IMR-90 (cell line): ENCODE data around the gene PTPRG. TPM values are rescaled to one million over a fixed set of nuclear protein-coding genes. Genes with fewer than 3 reads are reported as not detected.

ENCODE experiments used
- ATAC-seq: fragments of 200-7000 bp; cut with Tn5 transposase; 2 replicates; pipeline ENCODE4 v1.9.1; 2020; ENCODE audit warnings: low read depth, mild to moderate bottlenecking, moderate library complexity
- BruUV-seq: library from RNA; stranded (reverse); fragments of 400-500 nt; replicated peaks from 2 replicates; lab custom pipeline; 2021; lab: Mats Ljungman, UMichigan
- CTCF ChIA-PET: fragments of 300-600 bp; formaldehyde crosslinking; extraction: SDS; loops from one replicate; lab custom pipeline; 2021; ENCODE audit warnings: antibody characterized with exemption; lab: Yijun Ruan, JAX
- POLR2A ChIA-PET: fragments of 300-600 bp; sonication (Branson Sonifier 250); formaldehyde crosslinking; loops from one replicate; lab custom pipeline; 2022; ENCODE audit warnings: antibody characterized with exemption; ENCODE audit not compliant: unreplicated experiment; lab: Charles Lee
- DNase-seq: peaks from one replicate; pipeline ENCODE4 v3.0.0; 2013
- H2AFZ ChIP-seq: replicated peaks from 2 replicates; pipeline ENCODE3; 2013; ENCODE audit warnings: low read length, mild to moderate bottlenecking; ENCODE audit not compliant: poor library complexity
- H2AK5ac ChIP-seq: 2 replicates; pipeline ENCODE4 v1.6.1; 2013; ENCODE audit warnings: low read depth, low read length, inconsistent platforms
- H2AK9ac ChIP-seq: replicated peaks from 2 replicates; pipeline ENCODE3; 2013; ENCODE audit warnings: mild to moderate bottlenecking, low read depth, low read length, moderate library complexity; ENCODE audit not compliant: poor library complexity
- H2BK120ac ChIP-seq: 2 replicates; pipeline ENCODE4 v1.6.1; 2013; ENCODE audit warnings: low read depth, low read length, inconsistent platforms
- H2BK15ac ChIP-seq: 3 replicates; pipeline ENCODE4 v1.6.1; 2013; ENCODE audit warnings: low read depth, low read length, inconsistent platforms
- H2BK20ac ChIP-seq: 2 replicates; pipeline ENCODE4 v1.6.1; 2013; ENCODE audit warnings: low read depth, mild to moderate bottlenecking, inconsistent platforms, low read length, moderate library complexity
- H2BK5ac ChIP-seq: 2 replicates; pipeline ENCODE4 v1.6.1; 2013; ENCODE audit warnings: mild to moderate bottlenecking, low read depth, low read length, inconsistent platforms; ENCODE audit not compliant: poor library complexity, severe bottlenecking
- H3K14ac ChIP-seq: replicated peaks from 2 replicates; pipeline ENCODE4 v1.6.1; 2013; ENCODE audit warnings: low read depth, low read length, inconsistent platforms
- H3K18ac ChIP-seq: 2 replicates; pipeline ENCODE4 v1.6.1; 2013; ENCODE audit warnings: low read depth, low read length, control low read depth
- H3K23ac ChIP-seq: 2 replicates; pipeline ENCODE4 v1.6.1; 2013; ENCODE audit warnings: low read depth, low read length, inconsistent platforms
- H3K27ac ChIP-seq: 2 replicates; pipeline ENCODE4 v1.5.1; 2013; ENCODE audit warnings: mild to moderate bottlenecking, control low read depth, low read length; ENCODE audit not compliant: insufficient read depth
- H3K27me3 ChIP-seq: 2 replicates; pipeline ENCODE4 v1.6.1; 2013; ENCODE audit warnings: low read length; ENCODE audit not compliant: control insufficient read depth, insufficient read depth
- H3K36me3 ChIP-seq: 2 replicates; pipeline ENCODE4 v1.6.1; 2013; ENCODE audit warnings: low read length, mixed read lengths; ENCODE audit not compliant: control insufficient read depth, insufficient read depth
- H3K4ac ChIP-seq: 2 replicates; pipeline ENCODE4 v1.6.1; 2013; ENCODE audit warnings: low read depth, low read length, inconsistent platforms
- H3K4me1 ChIP-seq: 2 replicates; pipeline ENCODE4 v1.6.1; 2013; ENCODE audit warnings: low read length, mixed read lengths; ENCODE audit not compliant: control insufficient read depth, insufficient read depth
- H3K4me2 ChIP-seq: 2 replicates; pipeline ENCODE4 v1.6.1; 2013; ENCODE audit warnings: low read depth, mild to moderate bottlenecking, control low read depth, low read length, moderate library complexity
- H3K4me3 ChIP-seq: 2 replicates; pipeline ENCODE4 v1.5.1; 2013; ENCODE audit warnings: low read depth, mild to moderate bottlenecking, control low read depth, low read length, moderate library complexity; ENCODE audit not compliant: insufficient read depth
- H3K56ac ChIP-seq: 2 replicates; pipeline ENCODE4 v1.6.1; 2013; ENCODE audit warnings: low read length, inconsistent platforms; ENCODE audit not compliant: insufficient read depth; ENCODE audit errors: extremely low read depth
- H3K79me1 ChIP-seq, 2 experiments: 2 replicates each; pipeline ENCODE4 v1.6.1; 2013; ENCODE audit warnings: low read length in 2 of 2, inconsistent platforms in 1 of 2, low read depth in 1 of 2
- H3K9ac ChIP-seq: 2 replicates; pipeline ENCODE4 v1.6.1; 2013; ENCODE audit warnings: low read depth, low read length, control low read depth
- H3K9me1 ChIP-seq: 2 replicates; pipeline ENCODE4 v1.6.1; 2013; ENCODE audit warnings: low read length, inconsistent platforms; ENCODE audit not compliant: insufficient read depth
- H3K9me3 ChIP-seq: 2 replicates; pipeline ENCODE4 v1.6.1; 2013; ENCODE audit warnings: low read length; ENCODE audit not compliant: control insufficient read depth, insufficient read depth
- H4K20me1 ChIP-seq: 2 replicates; pipeline ENCODE4 v1.6.1; 2013; ENCODE audit warnings: low read length, inconsistent platforms; ENCODE audit not compliant: insufficient read depth
- H4K5ac ChIP-seq: 2 replicates; pipeline ENCODE4 v1.6.1; 2013; ENCODE audit warnings: mild to moderate bottlenecking, low read depth, low read length, control low read depth
- H4K8ac ChIP-seq, 2 experiments: 2 replicates each; pipeline ENCODE4 v1.6.1; 2013; ENCODE audit warnings: low read depth in 2 of 2, low read length in 2 of 2, control low read depth in 1 of 2, inconsistent platforms in 1 of 2
- H4K91ac ChIP-seq: 2 replicates; pipeline ENCODE4 v1.6.1; 2013; ENCODE audit warnings: low read depth, low read length, inconsistent platforms; ENCODE audit not compliant: insufficient read depth
- CEBPB ChIP-seq: IDR thresholded peaks from 2 replicates; pipeline ENCODE4 v1.6.1; 2012; ENCODE audit warnings: low read depth, low read length, improper control_type of control experiment
- POLR2A ChIP-seq: IDR thresholded peaks from 2 replicates; pipeline ENCODE4 v1.6.1; 2012; ENCODE audit warnings: mild to moderate bottlenecking, low read depth, low read length
- WGBS, 2 experiments: methylation state at CpG; one replicate each; pipeline versions ENCODE4 v1.1.5 to v1.1.7; 2013; ENCODE audit warnings: missing lambda C conversion rate in 2 of 2; ENCODE audit not compliant: insufficient read length in 1 of 2; ENCODE audit errors: extremely low coverage in 2 of 2; 5-methylcytosine and 5-hydroxymethylcytosine counted together
- dilution Hi-C: fragments of 300-500 bp; cut with HindIII; formaldehyde crosslinking; loops from one replicate; pipeline ENCODE4 v1.14.3; 2018; ENCODE audit warnings: low sequenced_read_pairs; ENCODE audit not compliant: unreplicated experiment
- in situ Hi-C: fragments of 300-500 bp; cut with MboI; formaldehyde crosslinking; loops from 3 replicates; pipeline ENCODE4 v1.14.3; 2019; ENCODE audit warnings: low sequenced_read_pairs, inconsistent platforms, mixed read lengths
- intact Hi-C: fragments of 100-400 bp; cut with micrococcal nuclease; formaldehyde crosslinking; loops from 2 replicates; pipeline ENCODE4 v1.10.0; 2022
- polyA plus RNA-seq, 3 experiments: library from polyadenylated mRNA; depleted of rRNA; stranded (reverse); fragments of >200 nt; gene quantifications; 2 replicates each; pipeline ENCODE4 v1.2.3, GENCODE V29; 2012; ENCODE audit warnings: low replicate concordance in 1 of 3
- total RNA-seq: library from RNA; depleted of rRNA; stranded (reverse); fragments of >200 nt; gene quantifications from 2 replicates; pipeline ENCODE4 v1.2.3, GENCODE V29; 2012

The PTPRG gene
- total and polyA plus RNA-seq, 2 of the 4 experiments (the other 2 are of a cell fraction) = 7.7 to 31.0 TPM

GRCh38 chr3:61632568-61633175 is 71.3 kb downstream of the PTPRG start:
- intact Hi-C loops = loop anchor here (10.0 kb wide), 1 partner anchor 552 kb away; no protein-coding TSS in a partner anchor
- Histone ChIP-seq H2AK9ac (no peak overlapping the region), H3K27me3 (no peaks in the 10 kb centered on the region), H2BK20ac (peak overlapping the region; percentile 42), H3K9me1 (peaks cover 20% of the 10 kb centered on the region), H3K14ac (peak overlapping the region; percentile 19; the same call in 1 of the 2 replicates), H2BK15ac (peak overlapping the region; percentile 37; the same call in 1 of the 3 replicates), H3K79me1 (peaks cover 30 to 66% of the 10 kb centered on the region in 2 experiments), H3K56ac (no peak overlapping the region), H2BK120ac (peak overlapping the region; percentile 47), H3K9ac (no peak overlapping the region), H3K4me2 (no peak overlapping the region), H3K18ac (peak overlapping the region; percentile 45; the same call in 1 of the 2 replicates), H3K36me3 (no peaks in the 10 kb centered on the region), H3K23ac (no peak overlapping the region), H3K4me1 (peaks cover 16% of the 10 kb centered on the region), H3K4ac (peak overlapping the region; percentile 19; the same call in 1 of the 2 replicates), H3K4me3 (no peak overlapping the region), H4K91ac (peak overlapping the region; percentile 4; the same call in 1 of the 2 replicates), H4K20me1 (peaks cover 28% of the 10 kb centered on the region; the same call in 1 of the 2 replicates), H2AFZ (no peak overlapping the region), H4K8ac (peak overlapping the region in 1 of 2 experiments; percentile 12; a peak in 1 of 4 replicates), H2AK5ac (peak overlapping the region; percentile 76), H4K5ac (no peak overlapping the region), H3K9me3 (no peaks in the 10 kb centered on the region), H3K27ac (no peak overlapping the region), H2BK5ac (no peak overlapping the region)
- in situ Hi-C loops = no loop called here
- ATAC-seq = no peak
- no TSS peak for BruUV-seq
- peak; percentile 50 for DNase-seq
- dilution Hi-C loops = no loop called here
- TF ChIP-seq POLR2A (no peak), CEBPB (0 out of 2 replicates have a peak, but pooled peaks have one; percentile 33)
- WGBS, 2 experiments = 100% methylated on average over 1 of the region's 2 CpGs; no CpG with 5 or more reads in 1 of the 2 experiments
- ChIA-PET POLR2A (no interaction called here), CTCF (no interaction called here)
